Ovary (tissue), 3 donors: ENCODE results near the gene KCNMA1.

Source experiments
- EP300 ChIP-seq: sonication (generic); formaldehyde crosslinking; IDR thresholded peaks from one replicate; pipeline ENCODE4 v1.6.1; 2017; ENCODE audit warnings: antibody characterized with exemption
- POLR2A ChIP-seq: fragments of 450-650 bp; IDR thresholded peaks from one replicate; pipeline ENCODE4 v1.6.1; 2017; ENCODE audit warnings: antibody characterized with exemption, mild to moderate bottlenecking, moderate library complexity
- TF ChIP-seq, protein P1 (sequence below), 3 donors: fragments of 450-650 bp in 2 of 3; fragments of 200-600 bp in 1 of 3; IDR thresholded peaks; one replicate each; pipeline versions ENCODE4 v1.5.1 to v1.8.0; 2016 to 2022; ENCODE audit warnings: antibody characterized with exemption in 3 of 3, mild to moderate bottlenecking in 1 of 3
- donor health status: DM: no; HTN: no; CAD: no.

DNA sequence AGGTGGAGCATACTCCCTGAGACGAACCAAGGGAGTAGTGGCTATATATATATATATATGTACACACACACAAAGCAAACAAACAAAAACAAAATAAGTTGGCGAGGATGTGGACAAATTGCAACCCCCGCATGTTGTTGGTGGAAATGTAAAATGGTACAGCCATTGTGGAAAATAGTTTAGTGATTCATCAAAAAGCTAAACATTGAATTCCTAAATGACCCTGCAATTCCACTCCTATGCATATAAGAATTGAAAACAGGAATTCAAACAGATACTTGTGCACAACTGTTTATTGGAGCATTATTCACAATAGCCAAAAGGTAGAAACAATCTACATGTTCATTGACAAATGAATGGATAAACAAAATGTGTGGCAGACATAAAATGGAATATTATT, 407.9 kb downstream of the KCNMA1 start:
- TF ChIP-seq, protein P1, sequence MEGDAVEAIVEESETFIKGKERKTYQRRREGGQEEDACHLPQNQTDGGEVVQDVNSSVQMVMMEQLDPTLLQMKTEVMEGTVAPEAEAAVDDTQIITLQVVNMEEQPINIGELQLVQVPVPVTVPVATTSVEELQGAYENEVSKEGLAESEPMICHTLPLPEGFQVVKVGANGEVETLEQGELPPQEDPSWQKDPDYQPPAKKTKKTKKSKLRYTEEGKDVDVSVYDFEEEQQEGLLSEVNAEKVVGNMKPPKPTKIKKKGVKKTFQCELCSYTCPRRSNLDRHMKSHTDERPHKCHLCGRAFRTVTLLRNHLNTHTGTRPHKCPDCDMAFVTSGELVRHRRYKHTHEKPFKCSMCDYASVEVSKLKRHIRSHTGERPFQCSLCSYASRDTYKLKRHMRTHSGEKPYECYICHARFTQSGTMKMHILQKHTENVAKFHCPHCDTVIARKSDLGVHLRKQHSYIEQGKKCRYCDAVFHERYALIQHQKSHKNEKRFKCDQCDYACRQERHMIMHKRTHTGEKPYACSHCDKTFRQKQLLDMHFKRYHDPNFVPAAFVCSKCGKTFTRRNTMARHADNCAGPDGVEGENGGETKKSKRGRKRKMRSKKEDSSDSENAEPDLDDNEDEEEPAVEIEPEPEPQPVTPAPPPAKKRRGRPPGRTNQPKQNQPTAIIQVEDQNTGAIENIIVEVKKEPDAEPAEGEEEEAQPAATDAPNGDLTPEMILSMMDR (IDR thresholded peaks at IDR 0.05) = no peak
- no peak for TF ChIP-seq POLR2A
- no peak for TF ChIP-seq EP300
